Hindlimb muscle (tissue), 1 donor: ENCODE results near the gene UBXN11. TPM values are rescaled to one million over a fixed set of nuclear protein-coding genes. Genes with fewer than 3 reads are reported as not detected.
"Not testable (repeated sequence)": the region's sequence is repeated elsewhere in the genome, so short reads cannot be mapped to it uniquely, and the experiment has no call there.

Source experiments
- DNase-seq: peaks from one replicate; pipeline ENCODE4 v3.0.0-alpha.2; 2013
- polyA plus RNA-seq: library from polyadenylated mRNA; unstranded; fragments of 120-200 nt; gene quantifications from one replicate; pipeline ENCODE4 v1.2.1, GENCODE V29; 2013; ENCODE audit not compliant: insufficient read length

UBXN11 gene
- polyA plus RNA-seq, 1 donor: 8.6 TPM

- DNase-seq: no peak
These were observed 30.2 kb upstream of the UBXN11 start for GRCh38 chr1:26336477-26337205.

DNA sequence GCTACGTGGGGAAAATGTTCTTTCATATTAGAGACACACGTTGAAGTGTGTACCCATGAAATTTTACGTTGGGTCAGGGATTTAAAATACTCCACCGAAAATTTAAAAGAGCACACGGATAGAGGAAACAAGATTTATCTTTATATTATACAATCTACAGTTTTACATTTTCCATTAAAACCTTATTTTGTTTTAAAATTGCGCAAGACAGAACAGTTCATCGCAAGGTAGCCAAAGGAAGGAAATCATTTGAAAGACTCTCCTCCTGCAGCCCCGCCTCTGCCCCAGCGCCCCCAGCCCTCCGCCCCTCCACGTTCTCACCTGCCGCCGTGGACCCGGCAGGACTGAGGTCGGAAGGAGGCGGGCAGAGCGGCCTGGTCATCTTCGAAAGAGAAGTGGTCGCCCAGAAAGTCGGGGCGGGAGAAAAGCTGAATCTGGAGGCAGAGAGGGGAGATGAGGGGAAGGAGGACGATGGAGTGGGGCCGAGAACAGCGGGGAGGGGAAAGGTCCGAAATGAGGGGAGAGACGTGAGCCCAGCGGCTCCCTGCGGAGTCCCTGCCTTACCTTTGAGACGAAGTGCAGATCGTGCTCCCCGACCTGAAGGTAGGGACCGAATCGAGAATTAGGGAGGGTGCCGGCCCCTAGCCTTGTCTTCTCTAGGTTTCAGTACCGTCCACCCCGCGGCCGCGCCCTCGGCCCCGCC is 29.5 kb upstream of the UBXN11 start:
- DNase-seq: no peak

GRCh38 chr1:26333312-26333711 is 26.9 kb upstream of the UBXN11 start:
- DNase-seq: not testable (repeated sequence)

- DNase-seq: no peak
These were observed 23.8 kb upstream of the UBXN11 start for GRCh38 chr1:26330276-26330675.

DNA sequence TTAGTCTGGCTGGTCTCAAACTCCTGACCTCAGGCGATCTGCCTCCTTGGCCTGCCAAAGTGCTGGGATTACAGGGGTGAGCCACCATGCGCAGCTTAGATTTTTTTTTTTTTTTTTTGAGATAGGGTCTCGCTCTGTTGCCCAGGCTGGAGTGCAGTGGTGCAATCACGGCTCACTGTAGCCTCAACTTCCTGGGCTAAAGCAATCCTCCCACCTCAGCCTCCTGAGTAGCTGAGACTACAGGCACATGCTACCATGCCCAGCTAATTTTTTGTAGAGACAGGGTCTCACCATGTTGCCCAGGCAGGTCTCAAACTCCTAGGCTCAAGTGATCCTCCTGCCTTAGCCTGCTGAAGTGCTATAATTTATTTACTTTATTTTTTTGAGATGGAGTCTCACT is 22.9 kb upstream of the UBXN11 start:
- DNase-seq: not testable (repeated sequence)

DNA sequence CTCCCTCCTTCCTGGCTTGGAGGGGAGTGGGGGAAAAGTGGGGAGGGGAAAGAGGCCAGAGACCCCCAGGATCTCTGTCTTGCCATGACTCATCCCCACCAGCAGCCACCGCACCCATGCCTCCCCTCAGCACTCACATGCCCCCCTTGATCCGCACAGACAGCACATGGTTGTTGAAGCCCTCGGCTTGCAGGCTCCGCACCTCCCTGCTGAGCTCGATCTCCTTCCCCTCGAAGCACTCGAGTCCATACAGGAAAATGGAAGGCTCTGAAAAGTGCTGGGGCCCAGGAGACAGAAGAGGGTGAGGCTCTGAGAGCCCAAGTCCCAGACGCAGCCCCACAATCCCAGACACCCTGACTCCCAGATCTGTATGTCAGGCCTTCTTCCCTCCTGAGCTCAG is 22.2 kb upstream of the UBXN11 start:
- DNase-seq: no peak

DNA sequence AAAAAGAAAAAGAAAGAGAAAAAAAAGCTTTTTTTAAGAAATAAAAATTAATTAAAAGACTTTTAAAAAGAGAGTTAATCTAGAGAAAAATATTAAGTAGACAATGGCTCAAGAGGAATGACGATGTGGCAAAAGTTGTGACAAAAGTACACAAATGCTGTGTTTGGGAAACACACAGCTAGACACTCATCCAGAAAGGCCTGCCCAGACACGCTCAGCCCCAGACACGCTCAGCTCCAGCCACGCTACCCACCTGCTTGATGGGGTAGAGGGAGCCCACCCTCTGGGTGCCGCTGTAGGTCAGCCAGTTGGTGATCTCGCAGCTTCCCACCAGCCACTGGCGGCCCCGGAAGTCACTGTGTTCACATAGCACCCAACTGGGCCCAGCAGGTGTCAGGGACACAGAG is 21.5 kb upstream of the UBXN11 start:
- DNase-seq: no peak

DNA sequence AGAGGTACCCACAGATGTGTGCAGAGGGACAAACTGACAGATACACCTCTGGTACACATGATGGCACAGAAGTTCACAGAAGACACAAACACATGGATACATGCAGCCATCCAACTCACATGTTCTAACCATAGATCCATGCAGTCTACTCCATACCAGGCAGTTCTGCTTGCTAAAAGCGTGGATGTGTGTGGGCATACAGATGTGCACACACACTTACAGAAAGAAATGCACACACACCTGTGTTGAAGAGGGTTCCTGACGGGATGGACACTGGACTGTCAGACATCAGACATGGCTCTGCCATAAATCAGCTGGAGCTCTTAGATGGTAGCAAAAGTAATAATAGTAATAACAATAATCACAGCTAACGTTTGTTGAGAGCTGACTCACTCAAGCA is 18.1 kb upstream of the UBXN11 start:
- no peak for DNase-seq

- DNase-seq: no peak
These were observed 16.9 kb upstream of the UBXN11 start for GRCh38 chr1:26323382-26323781.

DNA sequence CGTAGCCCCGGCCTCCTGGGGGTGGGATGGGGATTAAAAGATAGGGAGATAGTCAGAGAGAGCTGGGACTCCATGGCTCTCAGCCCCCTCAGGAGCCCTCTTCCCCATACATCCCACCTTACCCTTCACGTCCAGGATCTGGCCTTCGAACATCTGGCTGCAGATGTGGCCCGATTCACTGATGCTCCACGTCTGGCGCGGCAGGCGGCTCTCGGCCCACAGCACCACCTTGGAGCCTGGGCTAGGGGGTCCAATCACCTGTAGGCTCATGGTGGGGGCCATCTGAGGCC is 15.6 kb upstream of the UBXN11 start:
- DNase-seq: no peak

DNA sequence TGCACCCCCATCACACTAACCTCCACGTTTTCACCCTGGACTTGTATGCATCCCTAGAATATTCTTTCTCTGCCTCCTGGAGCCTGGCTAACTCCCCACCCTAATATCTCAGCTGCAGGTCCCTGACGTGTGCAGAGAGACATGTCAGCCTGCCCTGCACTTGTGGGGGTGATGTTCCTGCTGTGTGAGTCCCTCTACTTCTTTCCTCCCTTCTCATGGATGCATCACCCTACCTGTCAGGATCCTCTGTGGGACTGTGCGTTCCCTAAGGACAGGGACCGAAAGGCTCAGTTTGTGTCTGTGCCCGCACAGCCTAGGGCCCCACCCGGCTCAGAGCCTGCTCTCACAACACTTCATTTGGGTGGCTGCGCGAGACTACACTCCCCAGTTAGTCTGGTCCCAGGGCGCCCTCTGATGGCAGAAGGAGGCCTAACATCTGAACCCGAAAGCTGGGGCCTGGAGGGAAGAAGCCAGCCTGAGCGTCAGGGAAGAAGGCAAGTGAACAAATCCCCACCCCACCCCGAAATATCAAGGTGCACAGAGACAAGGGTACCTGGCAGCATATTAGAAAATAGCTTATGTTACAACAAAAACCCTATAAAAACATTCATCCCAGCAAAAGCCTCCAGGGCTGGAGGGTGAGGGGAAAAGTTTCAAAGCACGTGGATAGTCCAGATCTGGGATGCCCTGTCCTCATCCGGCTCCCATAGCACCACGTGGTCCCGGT is 15.0 kb upstream of the UBXN11 start:
- DNase-seq: peak; percentile 85

DNA sequence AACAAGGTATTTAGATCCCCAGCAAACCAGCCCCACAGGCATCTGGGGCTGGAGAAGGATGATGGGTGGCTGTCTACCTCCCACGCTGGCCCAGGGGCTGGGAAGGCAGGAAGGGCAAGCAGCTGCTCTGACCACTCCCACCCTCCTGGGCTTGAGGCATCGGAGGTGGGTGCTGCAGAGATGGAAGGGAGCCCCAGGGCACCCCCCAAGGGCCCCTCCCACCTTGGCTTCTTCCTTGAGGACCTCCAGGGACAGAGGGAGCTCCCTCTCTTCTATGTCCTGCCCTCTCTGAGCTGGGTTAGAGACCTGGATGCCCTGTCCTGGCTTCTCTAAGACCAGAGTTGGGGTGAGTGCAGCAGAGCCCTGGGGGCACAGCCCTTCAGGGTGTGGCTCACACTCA is 14.5 kb upstream of the UBXN11 start:
- no peak for DNase-seq

- DNase-seq: no peak
These were observed 12.1 kb upstream of the UBXN11 start for GRCh38 chr1:26318338-26319064.

DNA sequence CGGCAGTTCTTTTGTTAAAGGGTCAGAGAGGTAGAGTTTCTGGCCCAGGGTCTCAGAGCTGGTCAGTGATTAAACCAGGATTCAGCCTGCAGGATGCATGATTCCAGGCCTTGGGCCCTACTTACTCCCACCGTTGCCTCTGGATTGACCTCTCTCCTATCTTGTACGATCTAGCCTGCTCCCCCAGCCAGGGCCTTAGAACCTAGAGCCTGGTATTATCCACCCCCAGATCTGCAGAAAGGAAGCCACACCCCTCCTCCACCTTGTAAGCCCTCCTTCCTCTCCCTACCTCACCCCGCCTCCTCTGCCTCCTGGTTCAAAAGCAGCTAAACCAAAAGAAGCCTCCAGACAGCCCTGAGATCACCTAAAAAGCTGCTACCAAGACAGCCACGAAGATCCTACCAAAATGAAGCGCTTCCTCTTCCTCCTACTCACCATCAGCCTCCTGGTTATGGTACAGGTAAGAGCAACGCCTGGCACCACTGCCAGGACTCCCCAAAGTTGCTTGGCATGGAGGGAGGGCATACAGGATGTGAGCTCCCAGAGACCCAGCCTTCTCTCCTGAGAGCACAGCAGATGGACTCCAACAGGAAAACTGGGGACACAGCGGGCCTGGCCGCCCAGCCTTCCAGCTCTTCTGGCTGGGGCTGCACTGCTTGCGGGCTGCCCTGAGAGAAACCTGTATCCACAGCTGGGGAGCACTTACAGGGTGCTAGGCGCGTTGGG is 11.3 kb upstream of the UBXN11 start, which contains the start of gene CD52:
Gene CD52, plus strand, starts transcription at position 347 of the 726 bp plus-strand sequence. Its CDS starts 60 bp downstream, at position 407.
- no peak for DNase-seq

- DNase-seq: no peak
These were observed 10.7 kb upstream of the UBXN11 start for GRCh38 chr1:26317146-26317545.

- no peak for DNase-seq
These were observed 9.7 kb upstream of the UBXN11 start for GRCh38 chr1:26315874-26316850.

DNA sequence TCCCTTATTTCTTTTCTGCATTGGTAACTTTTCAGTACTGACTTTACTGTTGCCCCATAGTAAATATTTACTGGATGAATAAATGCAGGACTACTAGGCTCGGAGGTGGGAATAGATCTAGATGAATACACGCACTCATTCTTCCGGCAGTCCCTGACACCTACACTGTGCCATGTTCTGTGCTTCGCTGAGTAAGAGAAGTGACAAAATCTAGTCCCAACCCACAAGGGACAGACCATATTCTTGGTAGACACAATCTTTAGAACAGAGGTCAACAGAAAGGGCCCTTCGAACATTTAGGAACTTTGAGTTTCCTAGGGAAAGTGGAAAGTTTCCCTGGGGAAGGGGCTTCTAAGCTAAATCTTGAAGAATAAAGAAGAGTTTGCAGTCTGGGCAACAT is 8.1 kb upstream of the UBXN11 start:
- DNase-seq: no peak

DNA sequence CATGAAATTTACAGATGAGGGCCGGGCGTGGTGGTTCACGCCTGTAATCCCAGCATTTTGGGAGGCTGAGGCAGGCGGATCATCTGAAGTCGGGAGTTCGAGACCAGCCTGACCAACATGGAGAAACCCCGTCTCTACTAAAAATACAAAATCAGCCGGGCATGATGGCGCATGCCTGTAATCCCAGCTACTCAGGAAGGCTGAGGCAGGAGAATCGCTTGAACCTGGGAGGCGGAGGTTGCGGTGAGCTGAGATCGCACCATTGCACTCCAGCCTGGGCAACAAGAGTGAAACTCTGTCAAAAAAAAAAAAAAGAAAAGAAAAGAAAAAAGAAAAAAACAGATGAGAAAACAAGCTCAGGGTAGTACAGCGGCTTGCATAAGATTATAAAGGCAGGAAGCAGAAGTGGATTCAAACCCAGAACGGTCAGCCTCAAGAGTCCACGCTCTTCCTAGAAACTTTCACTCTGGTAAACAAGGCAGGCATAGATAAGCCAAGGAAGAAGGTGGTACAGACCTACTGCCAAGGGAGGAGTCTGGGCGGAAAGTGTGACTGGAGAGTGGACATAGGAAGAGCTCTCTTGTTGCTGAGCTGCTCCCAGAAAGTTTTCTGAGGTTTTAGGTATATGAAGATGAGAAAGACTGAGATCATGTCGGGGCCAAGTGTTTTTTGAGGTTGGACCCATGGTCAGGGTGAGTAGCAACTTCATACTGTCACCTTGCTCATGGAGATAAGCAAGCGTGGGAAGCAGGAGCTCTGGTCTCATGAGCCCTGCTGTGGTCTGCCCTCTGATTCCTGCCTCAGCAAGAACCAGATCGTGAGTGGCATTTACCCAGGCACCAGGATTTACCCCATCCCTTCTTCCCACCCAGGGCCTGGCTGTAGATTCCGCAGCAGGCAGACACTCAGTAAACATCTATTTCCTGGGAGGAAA is 1.8 kb upstream of the UBXN11 start:
- not testable (repeated sequence) for DNase-seq

DNA sequence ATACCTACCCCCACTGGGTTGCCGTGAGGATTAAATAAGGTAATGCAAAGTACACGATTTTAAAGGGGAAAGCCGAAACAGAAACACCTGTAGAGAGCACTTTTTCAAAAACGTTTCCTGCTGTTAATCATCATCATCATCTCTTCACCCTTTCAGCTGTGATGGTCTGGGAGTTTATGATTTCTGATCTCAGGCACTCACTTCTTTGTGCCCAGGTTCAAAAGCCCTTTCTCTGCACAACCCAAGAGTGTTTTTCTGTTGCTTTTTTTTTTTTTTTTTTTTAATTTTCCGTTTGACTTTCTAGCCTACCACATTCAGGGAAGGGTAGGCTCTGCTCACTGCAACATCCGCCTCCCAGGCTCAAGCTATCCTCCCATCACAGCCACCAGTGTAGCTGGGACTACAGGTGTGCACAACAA is 936 bp upstream of the UBXN11 start:
- DNase-seq: no peak
